ENCODE results near the gene CYP4F3.

Gene CYP4F3

DNA sequence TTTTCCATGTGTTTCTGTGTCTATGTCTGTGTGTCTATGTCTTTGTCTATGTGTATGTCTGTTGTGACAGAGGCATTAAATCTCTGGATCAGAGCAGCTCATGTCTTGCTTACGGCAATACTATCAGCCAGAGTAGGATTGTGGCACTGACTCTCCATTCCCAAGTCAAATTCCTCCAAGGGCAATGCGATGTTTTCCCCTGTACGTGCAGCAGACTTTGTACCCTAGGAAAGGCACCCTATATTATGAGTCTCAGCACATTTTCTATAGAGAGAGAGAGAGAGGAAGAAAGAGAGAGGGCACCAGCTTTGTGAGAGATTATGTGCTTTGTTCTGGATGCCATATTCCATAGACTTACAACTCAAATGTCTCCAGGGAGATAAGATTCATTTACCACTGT is 11.1 kb downstream of the CYP4F3 start:
- no peak for DNase-seq (ENCODE audit: low read depth)
- no peak overlapping the region for H3K4me3 ChIP-seq (ENCODE audit: low read depth, low read length)
- TF ChIP-seq, protein P1, sequence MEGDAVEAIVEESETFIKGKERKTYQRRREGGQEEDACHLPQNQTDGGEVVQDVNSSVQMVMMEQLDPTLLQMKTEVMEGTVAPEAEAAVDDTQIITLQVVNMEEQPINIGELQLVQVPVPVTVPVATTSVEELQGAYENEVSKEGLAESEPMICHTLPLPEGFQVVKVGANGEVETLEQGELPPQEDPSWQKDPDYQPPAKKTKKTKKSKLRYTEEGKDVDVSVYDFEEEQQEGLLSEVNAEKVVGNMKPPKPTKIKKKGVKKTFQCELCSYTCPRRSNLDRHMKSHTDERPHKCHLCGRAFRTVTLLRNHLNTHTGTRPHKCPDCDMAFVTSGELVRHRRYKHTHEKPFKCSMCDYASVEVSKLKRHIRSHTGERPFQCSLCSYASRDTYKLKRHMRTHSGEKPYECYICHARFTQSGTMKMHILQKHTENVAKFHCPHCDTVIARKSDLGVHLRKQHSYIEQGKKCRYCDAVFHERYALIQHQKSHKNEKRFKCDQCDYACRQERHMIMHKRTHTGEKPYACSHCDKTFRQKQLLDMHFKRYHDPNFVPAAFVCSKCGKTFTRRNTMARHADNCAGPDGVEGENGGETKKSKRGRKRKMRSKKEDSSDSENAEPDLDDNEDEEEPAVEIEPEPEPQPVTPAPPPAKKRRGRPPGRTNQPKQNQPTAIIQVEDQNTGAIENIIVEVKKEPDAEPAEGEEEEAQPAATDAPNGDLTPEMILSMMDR (IDR thresholded peaks at IDR 0.05; ENCODE audit: low read depth, low read length, missing control alignments): no peak

DNA sequence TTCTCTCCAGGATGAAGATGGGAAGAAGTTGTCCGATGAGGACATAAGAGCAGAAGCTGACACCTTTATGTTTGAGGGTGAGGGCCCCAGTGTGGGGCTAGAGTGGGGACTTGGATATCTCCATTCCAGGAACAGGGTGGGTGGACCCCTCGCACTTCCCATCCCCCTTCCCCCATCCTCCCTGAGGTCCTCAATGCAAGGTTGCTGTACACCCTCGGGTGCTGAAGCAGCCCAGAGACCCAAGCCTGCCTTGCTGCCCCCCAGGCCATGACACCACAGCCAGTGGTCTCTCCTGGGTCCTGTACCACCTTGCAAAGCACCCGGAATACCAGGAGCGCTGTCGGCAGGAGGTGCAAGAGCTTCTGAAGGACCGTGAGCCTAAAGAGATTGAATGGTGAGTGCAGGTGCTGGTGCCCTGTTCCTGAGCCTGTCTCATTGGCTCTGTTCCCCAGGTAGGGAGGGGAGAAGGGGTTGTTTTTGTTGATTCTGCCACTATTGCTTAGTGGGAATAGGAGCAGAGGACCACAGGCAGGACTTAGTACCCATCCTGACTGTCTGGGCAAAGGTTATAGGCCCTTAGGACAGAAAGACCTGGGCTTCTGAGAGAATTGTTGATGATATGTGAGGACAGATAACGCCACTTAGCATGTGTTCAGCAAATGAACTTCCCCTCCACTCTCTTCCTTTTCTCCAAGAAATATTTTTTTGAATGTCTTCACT is 12.0 kb downstream of the CYP4F3 start:
- no peak overlapping the region for H3K4me3 ChIP-seq (ENCODE audit: low read depth, low read length)
- no peak for DNase-seq (ENCODE audit: low read depth)
- TF ChIP-seq, protein P1 (IDR thresholded peaks at IDR 0.05; ENCODE audit: low read depth, low read length, missing control alignments): no peak

DNA sequence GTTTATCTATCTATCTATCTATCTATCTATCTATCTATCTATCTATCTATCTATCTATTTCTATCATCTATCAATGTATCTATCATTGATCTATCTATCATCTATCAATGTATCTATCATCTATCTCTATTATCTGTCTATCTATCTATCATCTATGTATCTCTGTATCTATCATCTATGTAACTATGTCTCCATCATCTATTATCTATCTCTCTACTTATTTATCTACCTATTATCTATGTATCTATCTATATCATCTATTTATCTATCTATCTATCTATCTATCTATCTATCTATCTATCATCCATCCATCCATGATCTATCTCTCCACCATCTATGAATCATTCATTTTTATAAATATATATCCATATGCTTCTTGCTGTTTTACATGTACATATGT is 15.8 kb downstream of the CYP4F3 start:
- H3K4me3 ChIP-seq (ENCODE audit: low read depth, low read length): no peak overlapping the region
- DNase-seq (ENCODE audit: low read depth): no peak
- TF ChIP-seq, protein P1 (IDR thresholded peaks at IDR 0.05; ENCODE audit: low read depth, low read length, missing control alignments): no peak

DNA sequence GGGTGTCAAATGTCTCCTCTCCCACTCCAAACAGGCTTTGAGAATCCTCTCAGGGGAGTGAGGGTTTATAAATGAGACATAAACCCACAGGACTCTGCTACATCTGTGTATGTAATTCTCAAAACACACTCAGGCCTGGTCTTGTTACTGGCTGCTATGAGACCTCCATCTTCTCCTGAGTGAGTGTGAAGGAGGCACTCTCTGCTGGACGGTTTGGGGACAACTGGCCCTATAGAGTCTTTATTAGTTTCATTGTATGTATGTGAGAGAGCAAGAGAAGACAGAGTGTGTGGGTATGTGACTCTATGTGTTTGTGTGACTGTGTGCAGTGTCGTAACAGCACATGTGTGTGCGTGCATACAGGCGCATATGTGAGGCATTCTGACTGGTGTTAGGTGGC is 22.6 kb downstream of the CYP4F3 start:
- TF ChIP-seq, protein P1 (IDR thresholded peaks at IDR 0.05; ENCODE audit: low read depth, low read length, missing control alignments): no peak
- no peak overlapping the region for H3K4me3 ChIP-seq (ENCODE audit: low read depth, low read length)
- DNase-seq (ENCODE audit: low read depth): no peak

DNA sequence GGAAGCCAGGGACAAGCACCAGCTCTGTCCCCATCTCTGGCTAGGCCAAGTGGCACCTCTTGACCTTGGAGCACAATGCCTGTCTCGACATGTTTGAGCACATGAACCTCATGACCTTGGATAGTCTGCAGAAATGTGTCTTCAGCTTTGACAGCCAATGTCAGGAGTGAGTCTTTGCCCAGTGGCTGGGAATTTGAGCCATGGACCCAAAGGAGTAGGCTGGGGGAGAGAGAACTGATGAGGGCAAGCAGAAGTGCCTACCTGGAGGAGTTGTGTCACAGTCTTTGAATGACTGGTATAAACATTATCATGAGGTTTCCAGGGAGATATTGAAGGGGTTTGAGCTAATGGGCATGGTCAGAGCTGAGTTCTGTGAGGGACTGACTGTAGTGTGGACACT is 25.5 kb downstream of the CYP4F3 start:
- no peak for DNase-seq (ENCODE audit: low read depth)
- TF ChIP-seq, protein P1 (IDR thresholded peaks at IDR 0.05; ENCODE audit: low read depth, low read length, missing control alignments): no peak

DNA sequence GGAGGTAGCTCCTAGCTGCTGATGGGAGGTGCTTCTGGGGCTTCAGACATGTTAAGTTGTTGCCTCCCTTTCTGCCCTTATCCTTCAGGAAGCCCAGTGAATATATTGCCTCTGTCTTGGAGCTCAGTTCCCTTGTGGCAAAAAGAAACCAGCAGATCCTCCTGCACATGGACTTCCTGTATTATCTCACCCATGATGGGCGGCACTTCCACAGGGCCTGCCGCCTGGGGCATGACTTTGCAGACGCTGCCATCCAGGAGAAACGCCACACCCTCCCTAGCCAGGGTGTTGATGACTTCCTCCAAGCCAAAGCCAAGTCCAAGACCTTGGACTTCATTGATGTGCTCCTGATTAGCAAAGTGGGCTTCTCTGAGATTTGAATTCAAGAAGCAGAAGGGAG is 26.2 kb downstream of the CYP4F3 start:
- no peak for DNase-seq (ENCODE audit: low read depth)
- TF ChIP-seq, protein P1 (IDR thresholded peaks at IDR 0.05; ENCODE audit: low read depth, low read length, missing control alignments): no peak
- H3K4me3 ChIP-seq (ENCODE audit: low read depth, low read length): no peak overlapping the region

More for the DNA sequence above, 25.5 kb downstream of the CYP4F3 start:
- no peak overlapping the region for H3K4me3 ChIP-seq (ENCODE audit: low read depth, low read length)

DNA sequence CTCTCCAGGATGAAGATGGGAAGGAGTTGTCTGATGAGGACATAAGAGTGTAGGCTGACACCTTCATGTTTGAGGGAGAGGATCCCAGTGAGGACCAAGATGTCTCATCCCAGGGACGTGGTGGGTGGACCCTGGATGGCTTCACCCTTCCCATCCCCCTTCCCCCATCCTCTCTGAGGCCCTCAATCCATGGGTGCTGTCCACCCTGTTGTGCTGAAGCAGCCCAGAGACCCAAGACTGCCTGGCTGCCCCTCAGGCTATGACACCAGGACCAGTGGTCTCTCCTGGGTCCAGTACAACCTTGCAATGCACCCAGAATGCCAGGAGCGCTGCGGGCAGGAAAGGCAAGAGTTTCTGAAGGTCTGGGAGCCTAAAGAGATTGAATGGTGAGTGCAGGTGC is 28.7 kb downstream of the CYP4F3 start:
- no peak for DNase-seq (ENCODE audit: low read depth)
- no peak overlapping the region for H3K4me3 ChIP-seq (ENCODE audit: low read depth, low read length)
- TF ChIP-seq, protein P1 (IDR thresholded peaks at IDR 0.05; ENCODE audit: low read depth, low read length, missing control alignments): no peak

Measured in GM12864 (cell line).